ENCODE results near the gene TRPM2. TPM values are rescaled to one million over a fixed set of nuclear protein-coding genes. Genes with fewer than 3 reads are reported as not detected.

TRPM2 gene
- total and polyA plus RNA-seq, 2 of the 13 experiments (the other 11 are each of a cell fraction or from before 2014, with no cell fraction given) = 0.07 to 0.20 TPM

GRCh38 chr21:44338971-44339910 lies 14.2 kb upstream of the TRPM2 start, which contains the start of gene CFAP410 (continued):
- TF ChIP-seq WIZ (CRISPR knock-in tag; IDR thresholded peaks at IDR 0.05) (no peak), ZNF598 (CRISPR knock-in tag; IDR thresholded peaks at IDR 0.05; ENCODE audit: borderline replicate concordance) (peak; percentile 67; the same call in 1 of the 2 replicates), SPEN (CRISPR knock-in tag; IDR thresholded peaks at IDR 0.05; ENCODE audit: low read depth) (peak; percentile 98), ZNF24 (IDR thresholded peaks at IDR 0.05) (no peak), ZNF33B (CRISPR knock-in tag; IDR thresholded peaks at IDR 0.05) (no peak; the same call in none of the 2 replicates), ZNF230 (CRISPR knock-in tag; IDR thresholded peaks at IDR 0.05) (0 out of 2 replicates have a peak, but pooled peaks have one; percentile 75), ZNF567 (CRISPR knock-in tag; IDR thresholded peaks at IDR 0.05; ENCODE audit: borderline replicate concordance) (peak; percentile 28; the same call in 1 of the 2 replicates), ZEB1 (IDR thresholded peaks at IDR 0.05; ENCODE audit: insufficient replicate concordance, low read depth) (no peak), TBX3 (IDR thresholded peaks at IDR 0.05; ENCODE audit: borderline replicate concordance) (no peak), KAT7 (CRISPR knock-in tag; IDR thresholded peaks at IDR 0.05; ENCODE audit: borderline replicate concordance) (peak; percentile 78; the same call in 1 of the 2 replicates), NCOA5 (CRISPR knock-in tag; IDR thresholded peaks at IDR 0.05) (no peak), ZNF761 (CRISPR knock-in tag; conservative IDR thresholded peaks at IDR 0.05) (peak; percentile 67; the same call in 1 of the 2 replicates), ZNF687 (CRISPR knock-in tag; IDR thresholded peaks at IDR 0.05) (peak; percentile 92), TCF12 (IDR thresholded peaks at IDR 0.05) (no peak), TCF12 (CRISPR knock-in tag; IDR thresholded peaks at IDR 0.05) (no peak; the same call in 1 of the 2 replicates), NBN (conservative IDR thresholded peaks at IDR 0.05) (no peak)
- TF ChIP-seq, protein P1, sequence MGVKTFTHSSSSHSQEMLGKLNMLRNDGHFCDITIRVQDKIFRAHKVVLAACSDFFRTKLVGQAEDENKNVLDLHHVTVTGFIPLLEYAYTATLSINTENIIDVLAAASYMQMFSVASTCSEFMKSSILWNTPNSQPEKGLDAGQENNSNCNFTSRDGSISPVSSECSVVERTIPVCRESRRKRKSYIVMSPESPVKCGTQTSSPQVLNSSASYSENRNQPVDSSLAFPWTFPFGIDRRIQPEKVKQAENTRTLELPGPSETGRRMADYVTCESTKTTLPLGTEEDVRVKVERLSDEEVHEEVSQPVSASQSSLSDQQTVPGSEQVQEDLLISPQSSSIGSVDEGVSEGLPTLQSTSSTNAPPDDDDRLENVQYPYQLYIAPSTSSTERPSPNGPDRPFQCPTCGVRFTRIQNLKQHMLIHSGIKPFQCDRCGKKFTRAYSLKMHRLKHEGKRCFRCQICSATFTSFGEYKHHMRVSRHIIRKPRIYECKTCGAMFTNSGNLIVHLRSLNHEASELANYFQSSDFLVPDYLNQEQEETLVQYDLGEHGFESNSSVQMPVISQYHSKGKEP (CRISPR knock-in tag; IDR thresholded peaks at IDR 0.05) = no peak
- TF ChIP-seq, protein P2, sequence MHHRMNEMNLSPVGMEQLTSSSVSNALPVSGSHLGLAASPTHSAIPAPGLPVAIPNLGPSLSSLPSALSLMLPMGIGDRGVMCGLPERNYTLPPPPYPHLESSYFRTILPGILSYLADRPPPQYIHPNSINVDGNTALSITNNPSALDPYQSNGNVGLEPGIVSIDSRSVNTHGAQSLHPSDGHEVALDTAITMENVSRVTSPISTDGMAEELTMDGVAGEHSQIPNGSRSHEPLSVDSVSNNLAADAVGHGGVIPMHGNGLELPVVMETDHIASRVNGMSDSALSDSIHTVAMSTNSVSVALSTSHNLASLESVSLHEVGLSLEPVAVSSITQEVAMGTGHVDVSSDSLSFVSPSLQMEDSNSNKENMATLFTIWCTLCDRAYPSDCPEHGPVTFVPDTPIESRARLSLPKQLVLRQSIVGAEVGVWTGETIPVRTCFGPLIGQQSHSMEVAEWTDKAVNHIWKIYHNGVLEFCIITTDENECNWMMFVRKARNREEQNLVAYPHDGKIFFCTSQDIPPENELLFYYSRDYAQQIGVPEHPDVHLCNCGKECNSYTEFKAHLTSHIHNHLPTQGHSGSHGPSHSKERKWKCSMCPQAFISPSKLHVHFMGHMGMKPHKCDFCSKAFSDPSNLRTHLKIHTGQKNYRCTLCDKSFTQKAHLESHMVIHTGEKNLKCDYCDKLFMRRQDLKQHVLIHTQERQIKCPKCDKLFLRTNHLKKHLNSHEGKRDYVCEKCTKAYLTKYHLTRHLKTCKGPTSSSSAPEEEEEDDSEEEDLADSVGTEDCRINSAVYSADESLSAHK (CRISPR knock-in tag; IDR thresholded peaks at IDR 0.05; ENCODE audit: borderline replicate concordance) = 0 out of 2 replicates have a peak, but pooled peaks have one; percentile 62
- TF ChIP-seq, protein P3, sequence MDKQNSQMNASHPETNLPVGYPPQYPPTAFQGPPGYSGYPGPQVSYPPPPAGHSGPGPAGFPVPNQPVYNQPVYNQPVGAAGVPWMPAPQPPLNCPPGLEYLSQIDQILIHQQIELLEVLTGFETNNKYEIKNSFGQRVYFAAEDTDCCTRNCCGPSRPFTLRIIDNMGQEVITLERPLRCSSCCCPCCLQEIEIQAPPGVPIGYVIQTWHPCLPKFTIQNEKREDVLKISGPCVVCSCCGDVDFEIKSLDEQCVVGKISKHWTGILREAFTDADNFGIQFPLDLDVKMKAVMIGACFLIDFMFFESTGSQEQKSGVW (CRISPR knock-in tag; IDR thresholded peaks at IDR 0.05; ENCODE audit: borderline replicate concordance) = no peak

Measured in HepG2 (cell line).